Psoas muscle (tissue), 8 donors: Measurements from ENCODE around the gene VPS13D. TPM values are rescaled to one million over a fixed set of nuclear protein-coding genes. Genes with fewer than 3 reads are reported as not detected.

ENCODE experiments used
- ATAC-seq, 4 donors: fragments of 200-7000 bp; cut with Tn5 transposase; one replicate each; pipeline ENCODE4 v1.9.1; 2020; ENCODE audit warnings: moderate library complexity in 3 of 4, mild to moderate bottlenecking in 2 of 4
- DNase-seq, 2 donors: peaks; one replicate each; pipeline ENCODE4 v3.0.0-alpha.2; 2020
- H3K27ac ChIP-seq: fragments of 200-600 bp; one replicate; pipeline ENCODE4 v1.8.0; 2022
- H3K27me3 ChIP-seq, 3 donors: fragments of 200-600 bp in 1 of 3; one replicate each; pipeline versions ENCODE4 v1.6.1 to v1.8.0; 2013 to 2022; ENCODE audit warnings: low read length in 2 of 3, mild to moderate bottlenecking in 2 of 3, moderate library complexity in 1 of 3; ENCODE audit not compliant: insufficient read depth in 3 of 3
- H3K36me3 ChIP-seq, 2 donors: fragments of 200-600 bp in 1 of 2; one replicate each; pipeline versions ENCODE4 v1.6.1 to v1.8.0; 2013 to 2022; ENCODE audit warnings: low read depth in 1 of 2, mild to moderate bottlenecking in 1 of 2, moderate library complexity in 1 of 2; ENCODE audit not compliant: insufficient read depth in 1 of 2
- H3K4me1 ChIP-seq: fragments of 200-600 bp; one replicate; pipeline ENCODE4 v1.8.0; 2022
- H3K4me3 ChIP-seq: fragments of 200-600 bp; one replicate; pipeline ENCODE4 v1.8.0; 2022; ENCODE audit warnings: mild to moderate bottlenecking
- H3K9me3 ChIP-seq: fragments of 200-600 bp; one replicate; pipeline ENCODE4 v1.8.0; 2022
- CTCF ChIP-seq: fragments of 200-600 bp; IDR thresholded peaks from one replicate; pipeline ENCODE4 v1.8.0; 2022; ENCODE audit warnings: antibody characterized with exemption
- WGBS, 3 donors: extraction: QIAGEN DNeasy Blood & Tissue Kit; methylation state at CpG; one replicate each; pipeline versions ENCODE4 v1.1.6 to v1.1.7; 2013; 5-methylcytosine and 5-hydroxymethylcytosine counted together
- intact Hi-C, 2 donors: fragments of 100-400 bp; cut with DNase I; formaldehyde crosslinking; loops; one replicate each; pipeline versions ENCODE4 v1.11.0 to v1.14.2; 2022
- polyA plus RNA-seq, 3 donors: library from polyadenylated mRNA; stranded (reverse); fragments of 200-250 nt; gene quantifications; one replicate each; pipeline ENCODE4 v1.2.3, GENCODE V29; 2013
- total RNA-seq, 4 donors: library from RNA; stranded (reverse); fragmentation: NEBNext Ultra II Directional in 2 of 4; extraction: Animal tissue kit (Norgen Biotek cat#: 25700) in 2 of 4; gene quantifications; one replicate each; pipeline versions ENCODE4 v1.2.1 to v1.2.4, GENCODE V29; 2021 to 2023
- donor health status: healthy with polysubstance abuse.
- donor health status: DM: no; HTN: no; CAD: no; lungs with moderate emphysema.
- donor health status: Bipolar disorder and iron deficiency.
- donor health status: healthy.
- donor health status: DM: yes; HTN: yes; CAD: no.
- donor health status: DM: no; HTN: no; CAD: no.
- donor health status: DM: no; HTN: no; CAD: no.
- donor health status: DM: yes; HTN: yes; CAD: no.

The VPS13D gene
- total and polyA plus RNA-seq, 7 donors, result 19.9 to 69.1 (median 45.3) TPM

GRCh38 chr1:12397462-12398450 lies 167.9 kb downstream of the VPS13D start:
- H3K9me3 ChIP-seq, result no peaks in the 10 kb centered on the region
- ATAC-seq (no peak), DNase-seq (no peak)
- intact Hi-C loops, result no loop called here
- 74 to 77% (median 75%) methylated on average over 7 of the region's 7 CpGs for WGBS, 3 donors
- no peak for TF ChIP-seq CTCF
- H3K27ac ChIP-seq, result no peak overlapping the region
- peaks cover 4% of the 10 kb centered on the region for H3K4me1 ChIP-seq
- peaks cover 4 to 49% of the 10 kb centered on the region in 2 donors for H3K36me3 ChIP-seq
- H3K27me3 ChIP-seq, result no peaks in the 10 kb centered on the region
- no peak overlapping the region for H3K4me3 ChIP-seq

- DNase-seq, result no peak
- Histone ChIP-seq H3K4me3 (no peak overlapping the region), H3K36me3 (peaks cover 11 to 56% of the 10 kb centered on the region in 2 donors), H3K27me3 (no peaks in the 10 kb centered on the region), H3K9me3 (no peaks in the 10 kb centered on the region), H3K4me1 (peaks cover 4% of the 10 kb centered on the region), H3K27ac (no peak overlapping the region)
- intact Hi-C loops, result no loop called here
- ATAC-seq, result no peak
- no peak for TF ChIP-seq CTCF
- 74 to 87% (median 78%) methylated on average over 6 of the region's 6 CpGs for WGBS, 3 donors
These were observed 168.6 kb downstream of the VPS13D start for GRCh38 chr1:12398479-12398878.

GRCh38 chr1:12400027-12400693 lies 170.3 kb downstream of the VPS13D start:
- Histone ChIP-seq H3K27me3 (no peaks in the 10 kb centered on the region), H3K4me1 (peaks cover 5% of the 10 kb centered on the region), H3K9me3 (no peaks in the 10 kb centered on the region), H3K36me3 (peaks cover 15 to 65% of the 10 kb centered on the region in 2 donors), H3K4me3 (no peak overlapping the region), H3K27ac (no peak overlapping the region)
- 90 to 95% (median 90%) methylated on average over 10 of the region's 10 CpGs for WGBS, 3 donors
- TF ChIP-seq CTCF, result no peak
- DNase-seq, result no peak
- ATAC-seq, result no peak
- intact Hi-C loops, result loop anchor here in 1 of 2 donors (10.0 kb wide), 1 partner anchor 55 kb away; no protein-coding TSS in a partner anchor

- no peak overlapping the region for H3K4me3 ChIP-seq
- peaks cover 12 to 74% of the 10 kb centered on the region in 2 donors for H3K36me3 ChIP-seq
- H3K27me3 ChIP-seq, result no peaks in the 10 kb centered on the region
- intact Hi-C loops, result loop anchor here in 1 of 2 donors (10.0 kb wide), 1 partner anchor 57 kb away; no protein-coding TSS in a partner anchor
- ATAC-seq (no peak), DNase-seq (no peak)
- no peak for TF ChIP-seq CTCF
- peaks cover 24% of the 10 kb centered on the region for H3K4me1 ChIP-seq
- 90 to 95% (median 94%) methylated on average over 3 of the region's 3 CpGs for WGBS, 3 donors
- H3K9me3 ChIP-seq, result no peaks in the 10 kb centered on the region
- no peak overlapping the region for H3K27ac ChIP-seq
These were observed 172.4 kb downstream of the VPS13D start for GRCh38 chr1:12402159-12402673.
